Heart left ventricle (tissue), 13 donors: ENCODE data around the gene ATP9A.

ENCODE experiments used
- POLR2A ChIP-seq, 2 donors: fragments of 450-650 bp; IDR thresholded peaks; one replicate each; pipeline ENCODE4 v1.6.1; 2017; ENCODE audit warnings: antibody characterized with exemption in 2 of 2, mild to moderate bottlenecking in 2 of 2, moderate library complexity in 2 of 2
- TF ChIP-seq, protein P1 (sequence below), 12 donors: fragments of 200-600 bp; sonication (generic) in 4 of 12; IDR thresholded peaks; one replicate each; pipeline versions ENCODE4 v1.5.0 to v1.8.0; 2018 to 2022; ENCODE audit warnings: antibody characterized with exemption in 12 of 12, mild to moderate bottlenecking in 5 of 12
- donor health status: ischemic (EF 13 %, LVEDD 7.1; RV severe dilation, severe dysfunction).
- donor health status: DM: no; HTN: yes; CAD: no.
- donor health status: DM: no; HTN: no; CAD: no.
- donor health status: ischemic (EF 25% LVEDD 6.9; RV normal size, moderate dysfunction).
- donor health status: ischemic (EF 25% LVEDD 5.7; RV mildly dilated, moderate dysfunction).
- donor health status: ischemic (EF 35%, LVEDD 5.7; RV mildly dilated, moderate dysfunction).
- donor health status: nonischemic (EF 11% LVEDD 7.7; RV severe dilation, severe dysfunction).
- donor health status: DM: yes; HTN: yes; CAD: no.
- donor health status: PGD.
- donor health status: ischemic (EF 29% LVEDD 5.4; RV normal size, mild dysfunction).
- donor health status: nonischemic (EF 23%, LVEDD 6.1; RV moderate dilation, normal function).

DNA sequence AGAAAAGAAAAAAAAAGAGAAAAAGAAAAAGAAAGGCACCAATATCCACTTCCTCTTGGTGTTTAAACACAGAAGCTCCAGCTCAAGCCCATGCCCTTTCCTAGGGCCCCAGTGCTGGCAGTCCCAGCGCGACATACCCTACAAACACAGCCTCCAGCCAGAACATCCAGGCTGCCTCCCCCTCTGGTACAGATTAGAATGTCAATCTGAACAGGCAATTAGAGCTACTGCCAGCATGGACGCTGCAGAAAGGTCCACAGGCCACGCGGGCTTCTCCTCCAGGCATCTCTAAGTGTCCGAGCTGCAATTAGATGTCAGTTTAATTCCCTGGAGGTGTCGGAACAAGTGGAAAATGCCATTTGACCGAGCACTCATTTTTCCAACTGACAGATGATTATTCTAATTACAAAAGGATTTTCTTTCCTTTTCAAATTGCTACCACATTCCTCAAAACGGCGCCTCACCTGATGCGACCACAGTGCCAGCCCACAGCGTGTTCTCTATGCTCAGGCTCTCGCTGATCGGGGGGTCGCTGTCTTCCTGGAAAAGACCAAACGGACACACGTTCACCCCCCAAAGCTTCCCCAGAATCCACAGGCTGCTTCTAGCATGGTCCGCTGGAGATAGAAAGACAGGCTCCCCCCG, 79.5 kb downstream of the ATP9A start:
- TF ChIP-seq POLR2A (IDR thresholded peaks at IDR 0.05): no peak
- TF ChIP-seq, protein P1, sequence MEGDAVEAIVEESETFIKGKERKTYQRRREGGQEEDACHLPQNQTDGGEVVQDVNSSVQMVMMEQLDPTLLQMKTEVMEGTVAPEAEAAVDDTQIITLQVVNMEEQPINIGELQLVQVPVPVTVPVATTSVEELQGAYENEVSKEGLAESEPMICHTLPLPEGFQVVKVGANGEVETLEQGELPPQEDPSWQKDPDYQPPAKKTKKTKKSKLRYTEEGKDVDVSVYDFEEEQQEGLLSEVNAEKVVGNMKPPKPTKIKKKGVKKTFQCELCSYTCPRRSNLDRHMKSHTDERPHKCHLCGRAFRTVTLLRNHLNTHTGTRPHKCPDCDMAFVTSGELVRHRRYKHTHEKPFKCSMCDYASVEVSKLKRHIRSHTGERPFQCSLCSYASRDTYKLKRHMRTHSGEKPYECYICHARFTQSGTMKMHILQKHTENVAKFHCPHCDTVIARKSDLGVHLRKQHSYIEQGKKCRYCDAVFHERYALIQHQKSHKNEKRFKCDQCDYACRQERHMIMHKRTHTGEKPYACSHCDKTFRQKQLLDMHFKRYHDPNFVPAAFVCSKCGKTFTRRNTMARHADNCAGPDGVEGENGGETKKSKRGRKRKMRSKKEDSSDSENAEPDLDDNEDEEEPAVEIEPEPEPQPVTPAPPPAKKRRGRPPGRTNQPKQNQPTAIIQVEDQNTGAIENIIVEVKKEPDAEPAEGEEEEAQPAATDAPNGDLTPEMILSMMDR (IDR thresholded peaks at IDR 0.05): no peak
